GM23338 (cell line): ENCODE measurements around the gene KLHL21. TPM values are rescaled to one million over a fixed set of nuclear protein-coding genes. Genes with fewer than 3 reads are reported as not detected.
A peak's percentile ranks its signal among the peaks of the same experiment; 100 is the strongest.
"Not testable (repeated sequence)": the region's sequence is repeated elsewhere in the genome, so short reads cannot be mapped to it uniquely, and the experiment has no call there.

Source experiments
- ATAC-seq: fragments of 200-7000 bp; cut with Tn5 transposase; 3 replicates; pipeline ENCODE4 v1.9.1; 2020
- DNase-seq: peaks from one replicate; pipeline ENCODE4 v3.0.0-alpha.2; 2015; ENCODE audit warnings: low spot score
- H2AFZ ChIP-seq: fragments of 200-600 bp; sonication (generic); 2 replicates; pipeline ENCODE4 v1.8.0; 2016; ENCODE audit warnings: antibody characterized with exemption, mild to moderate bottlenecking, moderate library complexity
- H3F3A ChIP-seq: fragments of 200-600 bp; sonication (generic); replicated peaks from 2 replicates; pipeline ENCODE4 v1.8.0; 2017; ENCODE audit warnings: antibody characterized with exemption, mixed run types, low read depth
- H3K27ac ChIP-seq: fragments of 200-600 bp; sonication (generic); 2 replicates; pipeline ENCODE4 v1.6.1; 2016; ENCODE audit warnings: low read depth
- H3K27me3 ChIP-seq: fragments of 200-600 bp; sonication (generic); 2 replicates; pipeline ENCODE4 v1.8.0; 2016; ENCODE audit warnings: mild to moderate bottlenecking, mixed run types, moderate library complexity; ENCODE audit not compliant: insufficient read depth
- H3K36me3 ChIP-seq: fragments of 200-600 bp; sonication (generic); 2 replicates; pipeline ENCODE4 v1.8.0; 2016; ENCODE audit warnings: mild to moderate bottlenecking; ENCODE audit not compliant: insufficient read depth
- H3K4me1 ChIP-seq: fragments of 200-600 bp; sonication (generic); 2 replicates; pipeline ENCODE4 v1.8.0; 2016; ENCODE audit warnings: mild to moderate bottlenecking, moderate library complexity; ENCODE audit not compliant: insufficient read depth
- H3K4me2 ChIP-seq: fragments of 200-600 bp; sonication (generic); 2 replicates; pipeline ENCODE4 v1.7.1; 2017; ENCODE audit warnings: mixed run types
- H3K4me3 ChIP-seq: fragments of 200-600 bp; sonication (generic); 2 replicates; pipeline ENCODE4 v1.6.1; 2016; ENCODE audit warnings: mixed run types
- H3K79me2 ChIP-seq: fragments of 200-600 bp; sonication (generic); replicated peaks from 2 replicates; pipeline ENCODE4 v1.8.0; 2017; ENCODE audit warnings: mild to moderate bottlenecking; ENCODE audit not compliant: insufficient read depth
- H3K9me2 ChIP-seq: fragments of 200-600 bp; sonication (generic); 2 replicates; pipeline ENCODE4 v1.8.0; 2017; ENCODE audit not compliant: insufficient read depth
- H4K20me1 ChIP-seq: fragments of 200-600 bp; sonication (generic); replicated peaks from 2 replicates; pipeline ENCODE4 v1.8.0; 2017; ENCODE audit warnings: mild to moderate bottlenecking; ENCODE audit not compliant: insufficient read depth
- H3K27ac Mint-ChIP-seq: 2 replicates; pipeline ENCODE4 v1.8.0; 2020; ENCODE audit warnings: inconsistent platforms, mild to moderate bottlenecking, moderate library complexity, mixed read lengths
- H3K27me3 Mint-ChIP-seq: 3 replicates; pipeline ENCODE4 v1.8.0; 2022; ENCODE audit warnings: low read depth, mild to moderate bottlenecking, moderate library complexity, mixed read lengths, inconsistent platforms; ENCODE audit not compliant: insufficient read depth, poor library complexity
- H3K36me3 Mint-ChIP-seq: 3 replicates; pipeline ENCODE4 v1.8.0; 2021; ENCODE audit warnings: low read depth, mild to moderate bottlenecking, inconsistent platforms, moderate library complexity, mixed read lengths
- H3K4me1 Mint-ChIP-seq: 3 replicates; pipeline ENCODE4 v1.8.0; 2020; ENCODE audit warnings: mild to moderate bottlenecking, inconsistent platforms, mixed read lengths
- H3K4me3 Mint-ChIP-seq: 3 replicates; pipeline ENCODE4 v1.8.0; 2021; ENCODE audit warnings: moderate library complexity, mild to moderate bottlenecking, inconsistent platforms, mixed read lengths
- H3K9me3 Mint-ChIP-seq: 3 replicates; pipeline ENCODE4 v1.8.0; 2020; ENCODE audit warnings: moderate library complexity, mild to moderate bottlenecking, inconsistent platforms, mixed read lengths
- CREB1 ChIP-seq: fragments of 250-450 bp; sonication (Bioruptor Pico); IDR thresholded peaks from 2 replicates; pipeline ENCODE4 v1.5.0; 2020; ENCODE audit warnings: low read depth, mild to moderate bottlenecking, moderate library complexity
- CTCF ChIP-seq, 2 experiments: fragments of 200-600 bp in 1 of 2; sonication (generic) in 1 of 2; conservative IDR thresholded peaks; 2 replicates each; pipeline versions ENCODE4 v1.5.1 to v1.6.1; 2016 to 2017; ENCODE audit warnings: antibody characterized with exemption in 2 of 2, low read depth in 2 of 2, mild to moderate bottlenecking in 2 of 2, moderate library complexity in 1 of 2
- ETS1 ChIP-seq: IDR thresholded peaks from 2 replicates; pipeline ENCODE4 v1.6.1; 2016; ENCODE audit warnings: antibody characterized with exemption
- EZH2 ChIP-seq: fragments of 200-600 bp; sonication (generic); IDR thresholded peaks from one replicate; pipeline ENCODE4 v1.8.0; 2017; ENCODE audit warnings: antibody characterized with exemption, mild to moderate bottlenecking, low read depth; ENCODE audit not compliant: unreplicated experiment
- EZH2phosphoT487 ChIP-seq: fragments of 200-600 bp; sonication (generic); IDR thresholded peaks from one replicate; pipeline ENCODE4 v1.8.1; 2018; ENCODE audit warnings: antibody characterized with exemption; ENCODE audit not compliant: unreplicated experiment
- JUNB ChIP-seq: IDR thresholded peaks from one replicate; pipeline ENCODE4 v1.6.1; 2016; ENCODE audit warnings: antibody characterized with exemption; ENCODE audit not compliant: unreplicated experiment
- NANOG ChIP-seq: IDR thresholded peaks from 2 replicates; pipeline ENCODE4 v1.6.1; 2016; ENCODE audit warnings: antibody characterized with exemption, borderline replicate concordance
- POLR2AphosphoS5 ChIP-seq: IDR thresholded peaks from 2 replicates; pipeline ENCODE4 v1.6.1; 2016; ENCODE audit warnings: antibody characterized with exemption, low read depth
- REST ChIP-seq: IDR thresholded peaks from one replicate; pipeline ENCODE4 v1.6.1; 2018; ENCODE audit warnings: antibody characterized with exemption; ENCODE audit not compliant: unreplicated experiment
- ZNF114 ChIP-seq: fragments of 250-450 bp; sonication (Bioruptor Pico); IDR thresholded peaks from 2 replicates; pipeline ENCODE4 v1.5.0; 2020; ENCODE audit warnings: mild to moderate bottlenecking, moderate library complexity
- ZNF462 ChIP-seq: fragments of 250-450 bp; sonication (Bioruptor Pico); IDR thresholded peaks from 2 replicates; pipeline ENCODE4 v1.5.0; 2020; ENCODE audit warnings: mild to moderate bottlenecking, moderate library complexity
- polyA plus RNA-seq: library from polyadenylated mRNA; unstranded; fragments of >200 nt; fragmentation: Nextera tagmentation; extraction: Ambion mirVana; gene quantifications from 2 replicates; pipeline ENCODE4 v1.2.1, GENCODE V29; 2016
- total RNA-seq: library from RNA; depleted of rRNA; stranded (reverse); fragments of >200 nt; shearing (Covaris generic); gene quantifications from 2 replicates; pipeline ENCODE4 v1.2.3, GENCODE V29; 2014

KLHL21 gene
- total and polyA plus RNA-seq, 2 experiments from 2014 or later, result 7.3 to 35.9 TPM

GRCh38 chr1:6560267-6560666, 42.4 kb downstream of the KLHL21 start:
- ATAC-seq, result no peak
- H3K4me1 Mint-ChIP-seq, result no peaks in the 10 kb centered on the region
- no peaks in the 10 kb centered on the region for H3K27me3 ChIP-seq
- no peaks in the 10 kb centered on the region for H3K9me2 ChIP-seq
- H2AFZ ChIP-seq, result 0 out of 2 replicates have a peak overlapping the region, but pooled peaks have one; percentile 38
- no peaks in the 10 kb centered on the region for H3K36me3 ChIP-seq
- H3K27ac ChIP-seq, result no peak overlapping the region
- H3K4me3 Mint-ChIP-seq, result no peak overlapping the region
- no peak overlapping the region for H3K4me2 ChIP-seq
- H3K27ac Mint-ChIP-seq, result no peak overlapping the region
- no peaks in the 10 kb centered on the region for H3K4me1 ChIP-seq
- H4K20me1 ChIP-seq, result no peaks in the 10 kb centered on the region
- peaks cover 1% of the 10 kb centered on the region for H3K27me3 Mint-ChIP-seq
- no peak overlapping the region for H3K4me3 ChIP-seq
- no peak for TF ChIP-seq ETS1
- no peak for TF ChIP-seq EZH2
- no peak for TF ChIP-seq JUNB
- no peak for TF ChIP-seq ZNF114 (CRISPR knock-in tag)
- TF ChIP-seq CTCF (conservative IDR thresholded peaks at IDR 0.05; ENCODE audit: low read depth in 2 of 2), result no peak
- TF ChIP-seq REST, result no peak
- TF ChIP-seq NANOG, result no peak
- TF ChIP-seq EZH2phosphoT487, result no peak
- TF ChIP-seq POLR2AphosphoS5, result no peak
- no peak for TF ChIP-seq CREB1 (CRISPR knock-in tag)
- TF ChIP-seq ZNF462 (CRISPR knock-in tag), result no peak
- no peak for DNase-seq
- H3K36me3 Mint-ChIP-seq, result no peaks in the 10 kb centered on the region
- no peaks in the 10 kb centered on the region for H3K79me2 ChIP-seq
- H3F3A ChIP-seq, result no peaks in the 10 kb centered on the region
- peaks cover 7% of the 10 kb centered on the region; the same call in 2 of the 3 replicates for H3K9me3 Mint-ChIP-seq

- H3K27me3 ChIP-seq, ATAC-seq, H3K4me3 Mint-ChIP-seq, H2AFZ ChIP-seq, H3K4me2 ChIP-seq, H3K27ac ChIP-seq, H3K27ac Mint-ChIP-seq, H3K4me3 ChIP-seq, H3K4me1 ChIP-seq, H3K9me3 Mint-ChIP-seq, H3K9me2 ChIP-seq, H3K27me3 Mint-ChIP-seq, H4K20me1 ChIP-seq, H3F3A ChIP-seq, H3K4me1 Mint-ChIP-seq, H3K36me3 ChIP-seq, H3K79me2 ChIP-seq, DNase-seq, H3K36me3 Mint-ChIP-seq: not testable (repeated sequence)
Measured at GRCh38 chr1:6559161-6559560, 43.5 kb downstream of the KLHL21 start.
